GM10248 (cell line): Measurements from ENCODE around the gene PLA2G2C.

Experiments
- CTCF ChIA-PET: fragments of 300-600 bp; sonication (Branson Sonifier 250); formaldehyde crosslinking; extraction: SDS; loops from one replicate; lab custom pipeline; 2021; ENCODE audit warnings: antibody characterized with exemption; lab: Yijun Ruan, JAX
- POLR2A ChIA-PET: fragments of 350-650 bp; sonication (Branson Sonifier 250); formaldehyde crosslinking; extraction: SDS; loops from one replicate; lab custom pipeline; 2020; ENCODE audit warnings: antibody characterized with exemption; lab: Yijun Ruan, JAX
- DNase-seq: peaks from one replicate; pipeline ENCODE4 v3.0.0; 2012; ENCODE audit errors: extremely low spot score
- CTCF ChIP-seq: IDR thresholded peaks from 2 replicates; pipeline ENCODE4 v1.5.1; 2012; ENCODE audit warnings: mild to moderate bottlenecking, low read depth; ENCODE audit errors: extremely low read depth, missing control alignments, control extremely low read depth

PLA2G2C gene

GRCh38 chr1:20183035-20183434 lies 3.3 kb downstream of the PLA2G2C start:
- POLR2A ChIA-PET: no interaction called here
- TF ChIP-seq CTCF: no peak
- CTCF ChIA-PET: interaction anchor here (0.9 to 2.3 kb wide), 7 partner anchors 10 to 311 kb away, joined by 3 to 5 read pairs (median 4); no protein-coding TSS in a partner anchor
- no peak for DNase-seq

GRCh38 chr1:20182415-20182814 lies 3.9 kb downstream of the PLA2G2C start:
- TF ChIP-seq CTCF: no peak
- CTCF ChIA-PET: interaction anchor here (1.7 to 5.9 kb wide), 4 partner anchors 13 to 312 kb away, joined by 3 to 49 read pairs (median 4); no protein-coding TSS in a partner anchor
- POLR2A ChIA-PET: no interaction called here
- DNase-seq: no peak

- TF ChIP-seq CTCF: no peak
- DNase-seq: no peak
- ChIA-PET CTCF (interaction anchor here (1.0 to 5.9 kb wide), 6 partner anchors 11 to 118 kb away, joined by 3 to 49 read pairs (median 4); no protein-coding TSS in a partner anchor), POLR2A (no interaction called here)
These were observed 5.5 kb downstream of the PLA2G2C start for GRCh38 chr1:20180844-20181207.

- no peak for TF ChIP-seq CTCF
- no peak for DNase-seq
- ChIA-PET POLR2A (interaction anchor here (0.5 kb wide), 1 partner anchor 9 kb away, joined by 3 read pairs; no protein-coding TSS in a partner anchor), CTCF (interaction anchor here (1.0 to 5.9 kb wide), 14 partner anchors 8 to 314 kb away, joined by 3 to 49 read pairs (median 4); no protein-coding TSS in a partner anchor)
These were observed 6.0 kb downstream of the PLA2G2C start for GRCh38 chr1:20180129-20180843.

GRCh38 chr1:20179371-20180128 lies 6.8 kb downstream of the PLA2G2C start:
- POLR2A ChIA-PET: no interaction called here
- CTCF ChIA-PET: interaction anchor here (1.1 to 5.9 kb wide), 13 partner anchors 8 to 314 kb away, joined by 3 to 49 read pairs (median 5); no protein-coding TSS in a partner anchor
- no peak for DNase-seq
- TF ChIP-seq CTCF: no peak

GRCh38 chr1:20178634-20179370 lies 7.5 kb downstream of the PLA2G2C start:
- CTCF ChIA-PET: interaction anchor here (1.1 to 5.9 kb wide), 9 partner anchors 8 to 261 kb away, joined by 3 to 49 read pairs (median 5); no protein-coding TSS in a partner anchor
- no peak for DNase-seq
- POLR2A ChIA-PET: no interaction called here
- TF ChIP-seq CTCF: no peak
